A549 (cell line): ENCODE data around the gene STING1. TPM values are rescaled to one million over a fixed set of nuclear protein-coding genes. Genes with fewer than 3 reads are reported as not detected.

Source experiments
- CTCF ChIP-seq: fragments of >200 bp; sonication (Bioruptor Twin); formaldehyde crosslinking; IDR thresholded peaks from 3 replicates; pipeline ENCODE4 v1.5.1; 2016
- polyA plus RNA-seq, 4 experiments: library from polyadenylated mRNA; depleted of rRNA in 3 of 4; stranded (reverse); fragments of >200 nt; fragmentation: RNase III in 1 of 4; extraction: RNeasy Plus Mini Kit Qiagen cat#74134 plus additional on column Dnase treatment in 1 of 4; gene quantifications; 2 replicates in 3 of 4; 3 replicates in 1 of 4; pipeline ENCODE4 v1.2.3, GENCODE V29; 2011 to 2017
- small RNA-seq, 6 experiments: library from RNA; depleted of rRNA; stranded (forward); fragments of <200 nt; gene quantifications; one replicate each; pipeline ENCODE3, GENCODE V24; 2012

The STING1 gene
- polyA plus RNA-seq, 2 of the 4 experiments (the other 2 are of a cell fraction) = 0.72 to 0.92 TPM

GRCh38 chr5:139426203-139426885 lies 56.2 kb downstream of the STING1 start (continued):
- TF ChIP-seq CTCF = no peak

Small RNA genes within 50 kb of the gene (small RNA-seq; reads per million reads assigned to genes)
- gene RNU5B-4P = 0 reads per million in 6 experiments

Other genes with a start within 250 kb of the STING1 start
- 157 and 178 TPM in 2 replicates for gene MATR3, start 189.0 kb downstream of the STING1 start, polyA plus RNA-seq (2011; rRNA removed)
- 181 to 189 TPM (median 187 TPM) in 3 replicates for gene MATR3, start 189.0 kb downstream of the STING1 start, polyA plus RNA-seq (2017; fragmentation: RNase III; extraction: RNeasy Plus Mini Kit Qiagen cat#74134 plus additional on column Dnase treatment)
- 91.4 and 128 TPM in 2 replicates for gene PAIP2, start 140.9 kb downstream of the STING1 start, polyA plus RNA-seq (2011; rRNA removed)
- 95.3 to 109 TPM (median 98.2 TPM) in 3 replicates for gene PAIP2, start 140.9 kb downstream of the STING1 start, polyA plus RNA-seq (2017; fragmentation: RNase III; extraction: RNeasy Plus Mini Kit Qiagen cat#74134 plus additional on column Dnase treatment)
- 7.7 and 9.5 TPM in 2 replicates for gene SLC23A1, start 99.5 kb downstream of the STING1 start, polyA plus RNA-seq (2011; rRNA removed)
- 4.0 to 5.1 TPM (median 4.3 TPM) in 3 replicates for gene SLC23A1, start 99.5 kb downstream of the STING1 start, polyA plus RNA-seq (2017; fragmentation: RNase III; extraction: RNeasy Plus Mini Kit Qiagen cat#74134 plus additional on column Dnase treatment)
- 0.09 TPM in 1 of 2 replicates, not detected in the other for gene MZB1, start 92.8 kb downstream of the STING1 start, polyA plus RNA-seq (2011; rRNA removed)
- 0.09 to 0.14 TPM in 2 of 3 replicates, not detected in the other for gene MZB1, start 92.8 kb downstream of the STING1 start, polyA plus RNA-seq (2017; fragmentation: RNase III; extraction: RNeasy Plus Mini Kit Qiagen cat#74134 plus additional on column Dnase treatment)
- 0.23 and 0.33 TPM in 2 replicates for gene PROB1, start 87.7 kb downstream of the STING1 start, polyA plus RNA-seq (2011; rRNA removed)
- gene PROB1, start 87.7 kb downstream of the STING1 start, polyA plus RNA-seq (2017; fragmentation: RNase III; extraction: RNeasy Plus Mini Kit Qiagen cat#74134 plus additional on column Dnase treatment) = 0.47 to 0.67 TPM (median 0.48 TPM) in 3 replicates
- gene SPATA24, start 78.7 kb downstream of the STING1 start, polyA plus RNA-seq (2011; rRNA removed) = 4.5 and 5.7 TPM in 2 replicates
- gene SPATA24, start 78.7 kb downstream of the STING1 start, polyA plus RNA-seq (2017; fragmentation: RNase III; extraction: RNeasy Plus Mini Kit Qiagen cat#74134 plus additional on column Dnase treatment) = 6.9 to 7.5 TPM (median 7.0 TPM) in 3 replicates
- 5.3 TPM in 2 replicates for gene DNAJC18, start 43.2 kb downstream of the STING1 start, polyA plus RNA-seq (2011; rRNA removed)
- 4.2 to 6.1 TPM (median 5.3 TPM) in 3 replicates for gene DNAJC18, start 43.2 kb downstream of the STING1 start, polyA plus RNA-seq (2017; fragmentation: RNase III; extraction: RNeasy Plus Mini Kit Qiagen cat#74134 plus additional on column Dnase treatment)
- not detected in 2 replicates for gene ECSCR, start 20.0 kb downstream of the STING1 start, polyA plus RNA-seq (2011; rRNA removed)
- not detected in 3 replicates for gene ECSCR, start 20.0 kb downstream of the STING1 start, polyA plus RNA-seq (2017; fragmentation: RNase III; extraction: RNeasy Plus Mini Kit Qiagen cat#74134 plus additional on column Dnase treatment)
- not detected in 2 replicates for gene SMIM33, start 11.8 kb downstream of the STING1 start, polyA plus RNA-seq (2011; rRNA removed)
- gene SMIM33, start 11.8 kb downstream of the STING1 start, polyA plus RNA-seq (2017; fragmentation: RNase III; extraction: RNeasy Plus Mini Kit Qiagen cat#74134 plus additional on column Dnase treatment) = not detected in 3 replicates
- gene UBE2D2, start 78.6 kb upstream of the STING1 start, polyA plus RNA-seq (2011; rRNA removed) = 74.8 and 92.9 TPM in 2 replicates
- 114 to 116 TPM (median 115 TPM) in 3 replicates for gene UBE2D2, start 78.6 kb upstream of the STING1 start, polyA plus RNA-seq (2017; fragmentation: RNase III; extraction: RNeasy Plus Mini Kit Qiagen cat#74134 plus additional on column Dnase treatment)
- gene CXXC5, start 165.6 kb upstream of the STING1 start, polyA plus RNA-seq (2011; rRNA removed) = 16.7 and 18.1 TPM in 2 replicates
- gene CXXC5, start 165.6 kb upstream of the STING1 start, polyA plus RNA-seq (2017; fragmentation: RNase III; extraction: RNeasy Plus Mini Kit Qiagen cat#74134 plus additional on column Dnase treatment) = 22.5 to 32.5 TPM (median 26.1 TPM) in 3 replicates